GM04503 (cell line): ENCODE data around the gene B4GALT1.

Experiments
- DNase-seq: peaks from one replicate; pipeline ENCODE4 v3.0.0-alpha.2; 2012; ENCODE audit warnings: low read depth

The B4GALT1 gene, protein sequence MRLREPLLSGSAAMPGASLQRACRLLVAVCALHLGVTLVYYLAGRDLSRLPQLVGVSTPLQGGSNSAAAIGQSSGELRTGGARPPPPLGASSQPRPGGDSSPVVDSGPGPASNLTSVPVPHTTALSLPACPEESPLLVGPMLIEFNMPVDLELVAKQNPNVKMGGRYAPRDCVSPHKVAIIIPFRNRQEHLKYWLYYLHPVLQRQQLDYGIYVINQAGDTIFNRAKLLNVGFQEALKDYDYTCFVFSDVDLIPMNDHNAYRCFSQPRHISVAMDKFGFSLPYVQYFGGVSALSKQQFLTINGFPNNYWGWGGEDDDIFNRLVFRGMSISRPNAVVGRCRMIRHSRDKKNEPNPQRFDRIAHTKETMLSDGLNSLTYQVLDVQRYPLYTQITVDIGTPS

GRCh38 chr9:33167084-33167971 is at the start of gene B4GALT1:
Gene B4GALT1, minus strand, starts transcription at chr9:33167336. Its CDS starts 167 bp downstream, at chr9:33167169.
- DNase-seq = peak; percentile 70

DNA sequence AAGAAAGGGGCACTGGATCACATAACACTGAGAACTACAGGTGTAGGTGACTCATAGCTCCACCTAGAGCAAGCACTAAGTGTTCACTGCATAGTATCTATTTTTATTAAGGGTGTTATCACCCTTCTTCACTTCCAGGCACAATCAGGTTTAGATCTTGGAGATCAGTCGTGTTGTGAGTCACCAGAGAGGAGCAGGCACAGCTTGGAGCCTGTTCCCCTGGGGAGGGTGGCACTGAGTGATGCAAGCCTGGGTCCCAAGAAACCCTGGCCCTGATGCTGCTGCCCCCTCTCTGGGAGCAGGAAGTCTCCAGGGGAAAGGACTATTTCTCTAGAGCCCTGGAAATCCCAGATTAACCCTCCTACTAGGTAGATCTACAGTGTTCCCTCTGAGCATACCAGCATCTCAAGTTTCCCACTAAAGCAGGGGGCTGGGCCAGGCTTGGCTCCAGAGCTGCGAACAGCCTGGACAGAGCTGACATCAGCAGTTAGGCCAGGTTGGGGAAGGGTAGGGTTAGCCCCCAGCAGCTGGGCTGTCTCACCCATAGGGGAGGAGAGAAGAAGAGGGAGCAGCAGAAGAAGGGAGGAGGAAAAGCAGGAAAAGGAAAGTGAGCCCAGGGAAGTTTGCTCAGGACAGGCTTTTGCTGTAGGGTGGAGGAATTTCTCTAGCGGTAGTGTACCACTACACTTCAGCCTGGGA is 44.7 kb upstream of the B4GALT1 start:
- no peak for DNase-seq

- no peak for DNase-seq
Measured at GRCh38 chr9:33210006-33210715, 43.0 kb upstream of the B4GALT1 start.

- DNase-seq = no peak
Measured at GRCh38 chr9:33209394-33209793, 42.3 kb upstream of the B4GALT1 start.

DNA sequence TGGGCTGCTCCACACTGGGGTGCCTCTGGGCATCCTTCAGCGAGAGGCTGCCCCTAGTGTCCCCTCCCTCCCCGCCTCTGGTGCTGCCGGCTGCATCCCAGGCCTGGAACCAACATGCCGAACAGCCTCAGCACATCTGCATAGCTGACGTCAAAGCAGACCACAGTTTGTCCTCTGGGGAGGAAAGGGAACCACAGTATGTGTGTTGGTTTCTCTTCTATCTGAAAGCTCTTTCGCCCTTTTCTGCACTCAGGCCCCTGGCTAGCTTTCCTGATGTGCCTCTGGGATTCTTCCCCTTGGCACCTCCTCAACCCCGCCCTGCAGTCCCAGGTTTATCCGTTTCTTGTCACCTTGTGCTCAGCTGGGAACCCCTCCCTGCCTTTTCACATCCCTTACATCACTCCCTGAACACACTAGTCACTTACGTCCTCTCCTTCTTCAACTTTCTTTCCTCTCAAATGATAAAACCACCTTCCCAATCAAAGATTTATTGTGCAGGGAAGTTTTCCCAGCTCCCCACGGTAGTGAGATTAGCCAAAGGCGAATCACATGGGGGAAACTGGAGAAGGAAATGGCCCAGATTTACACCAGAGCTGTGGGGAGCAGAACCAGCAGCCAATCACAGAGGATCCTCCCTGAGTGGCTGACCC is 35.5 kb upstream of the B4GALT1 start:
- no peak for DNase-seq

GRCh38 chr9:33202018-33202417 is 34.9 kb upstream of the B4GALT1 start:
- no peak for DNase-seq

DNA sequence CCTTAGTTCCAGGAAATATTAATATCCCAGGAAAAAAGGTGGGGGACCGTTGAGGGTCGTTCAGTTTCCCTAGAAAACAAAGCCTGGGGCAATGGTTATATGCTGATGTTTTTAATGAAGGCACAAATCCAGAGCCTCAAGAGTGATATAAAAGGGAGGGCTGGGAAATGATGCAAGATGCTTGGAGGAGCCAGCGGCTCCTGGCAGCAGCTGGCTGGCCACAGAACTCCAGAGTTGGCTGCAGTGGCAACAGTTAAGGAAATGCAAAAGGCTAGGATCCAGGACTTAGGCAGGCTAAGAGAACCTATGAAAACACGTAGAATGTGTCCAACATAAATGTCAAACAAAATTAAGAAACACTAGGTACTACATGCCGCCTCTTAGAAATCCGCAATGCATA is 31.0 kb upstream of the B4GALT1 start:
- no peak for DNase-seq

GRCh38 chr9:33197279-33198152 is 30.4 kb upstream of the B4GALT1 start:
- no peak for DNase-seq

DNA sequence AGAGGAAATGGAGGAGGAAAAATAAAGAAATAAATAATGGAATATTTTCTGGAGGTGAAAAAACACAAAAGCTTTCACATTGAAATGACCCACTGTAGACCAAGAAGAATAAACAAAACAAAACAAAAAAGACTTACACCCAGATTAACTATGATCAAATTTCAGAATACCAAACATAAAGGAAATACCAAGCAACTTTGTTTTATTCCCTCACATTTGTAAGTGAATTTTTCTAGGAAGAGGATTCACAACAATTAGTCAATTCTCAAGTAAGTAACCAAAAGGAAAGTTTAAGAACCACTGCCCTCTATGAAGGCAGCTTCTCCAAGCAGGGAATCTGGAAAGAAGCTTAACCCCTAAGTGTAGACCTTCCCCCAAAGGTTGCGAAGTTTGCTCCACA is 29.6 kb upstream of the B4GALT1 start:
- no peak for DNase-seq

- no peak for DNase-seq
Measured at GRCh38 chr9:33193818-33194217, 26.7 kb upstream of the B4GALT1 start.

DNA sequence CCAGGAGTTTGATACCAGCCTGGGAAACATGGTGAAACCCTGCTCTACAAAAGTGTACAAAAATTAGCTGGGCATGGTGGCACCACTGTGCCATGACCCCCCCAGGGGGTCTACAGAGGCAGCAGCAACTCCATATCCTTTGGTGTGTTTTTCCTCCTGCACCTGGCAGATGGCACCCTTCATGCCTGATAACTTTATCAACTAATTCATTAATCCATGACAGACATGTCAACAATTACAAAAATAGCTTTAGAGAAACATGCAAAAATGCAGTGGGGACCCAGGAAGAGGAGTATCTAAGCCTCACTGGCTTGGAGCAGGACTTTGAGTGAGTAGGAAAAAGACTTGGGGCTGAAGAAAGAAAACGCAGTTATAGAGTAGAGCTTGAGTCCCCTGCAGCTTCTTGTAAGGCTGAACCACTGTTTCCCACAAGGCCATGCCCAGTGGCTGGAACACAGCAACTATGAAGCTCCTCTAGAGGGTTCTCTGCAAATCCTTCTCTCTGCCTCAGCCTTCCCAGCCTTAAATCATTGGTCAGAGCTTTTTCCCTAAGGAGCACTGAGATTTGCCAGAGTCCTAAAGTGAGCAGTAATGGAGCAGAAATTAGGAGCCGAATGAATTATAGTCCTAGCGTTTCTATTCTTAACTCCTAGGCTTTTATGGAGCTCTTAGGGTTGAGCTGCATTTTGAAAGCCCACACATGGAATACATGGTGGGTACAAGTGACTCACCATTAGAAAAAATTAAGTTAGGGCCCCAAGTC is 25.5 kb upstream of the B4GALT1 start:
- no peak for DNase-seq

DNA sequence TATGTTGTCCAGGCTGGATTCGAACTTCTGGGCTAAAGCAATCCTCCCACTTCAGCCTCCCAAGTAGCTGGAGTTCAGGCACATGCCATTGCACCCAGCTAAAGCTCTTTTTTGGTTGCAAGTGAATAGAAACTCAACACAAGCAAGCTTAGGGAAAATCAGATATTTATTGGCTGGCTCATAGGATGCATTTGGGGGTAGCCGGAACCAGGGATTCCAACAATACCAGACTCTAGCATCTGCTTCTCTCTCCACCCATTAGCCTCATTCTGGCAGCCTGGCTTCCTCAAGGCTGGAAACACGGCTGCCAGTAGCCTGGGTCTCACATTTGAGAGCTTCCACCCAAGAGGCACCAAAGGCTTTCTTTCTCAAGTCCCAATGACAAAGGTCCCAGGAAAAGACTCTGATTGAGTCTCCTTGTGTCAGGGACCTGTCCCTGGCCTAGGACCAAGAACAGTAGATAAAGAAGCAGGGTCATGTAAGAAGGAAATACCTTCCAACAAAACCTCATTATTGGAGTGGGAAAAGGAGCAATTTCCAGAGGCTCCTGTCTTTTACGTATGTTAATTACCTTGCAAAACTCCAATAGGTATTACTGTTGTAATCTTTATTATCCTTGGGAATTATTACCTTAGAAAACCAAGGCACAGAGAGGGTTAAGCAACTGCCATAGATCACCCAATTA is 23.0 kb upstream of the B4GALT1 start:
- no peak for DNase-seq

DNA sequence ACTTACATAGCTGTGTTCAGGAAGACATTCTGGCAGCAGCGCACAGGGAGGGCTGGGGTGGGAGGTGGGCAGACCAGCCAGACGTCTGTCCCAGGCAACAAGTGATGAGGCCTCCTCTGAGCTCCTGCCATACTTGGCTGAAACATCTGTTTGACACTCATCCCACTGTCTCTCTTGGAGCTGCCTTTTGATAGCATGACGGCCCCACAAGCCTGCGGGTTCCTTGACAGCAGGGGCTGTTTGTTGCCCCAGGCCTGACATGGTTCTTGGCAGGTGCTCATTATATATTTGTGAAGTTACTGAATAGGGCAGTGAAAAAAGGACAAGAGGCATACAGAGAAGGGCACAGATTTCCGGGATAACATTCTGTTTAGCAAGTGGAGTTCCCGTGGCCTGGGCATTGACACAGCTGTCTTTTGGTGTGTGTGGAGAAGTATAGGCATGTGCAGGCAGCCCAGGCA is 22.2 kb upstream of the B4GALT1 start:
- no peak for DNase-seq

DNA sequence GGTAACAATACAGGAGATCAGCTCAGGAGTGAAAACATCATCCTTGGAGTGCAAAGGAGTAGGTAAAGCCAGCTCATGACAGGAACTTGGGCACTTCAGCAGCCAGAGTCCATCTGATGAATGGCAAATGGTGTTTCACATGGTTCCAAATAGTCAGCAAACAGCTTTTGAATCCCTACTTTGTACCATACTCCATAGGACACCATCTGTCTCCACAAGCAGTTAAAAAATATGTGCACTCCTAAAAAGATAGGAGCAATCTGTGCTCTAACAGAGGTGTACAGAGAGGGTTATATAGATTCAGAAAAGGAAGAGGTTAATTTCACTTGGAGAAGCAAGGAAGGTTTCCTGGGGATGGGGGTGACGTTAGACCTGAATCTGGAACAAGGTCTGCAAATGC is 21.6 kb upstream of the B4GALT1 start:
- DNase-seq = no peak

DNA sequence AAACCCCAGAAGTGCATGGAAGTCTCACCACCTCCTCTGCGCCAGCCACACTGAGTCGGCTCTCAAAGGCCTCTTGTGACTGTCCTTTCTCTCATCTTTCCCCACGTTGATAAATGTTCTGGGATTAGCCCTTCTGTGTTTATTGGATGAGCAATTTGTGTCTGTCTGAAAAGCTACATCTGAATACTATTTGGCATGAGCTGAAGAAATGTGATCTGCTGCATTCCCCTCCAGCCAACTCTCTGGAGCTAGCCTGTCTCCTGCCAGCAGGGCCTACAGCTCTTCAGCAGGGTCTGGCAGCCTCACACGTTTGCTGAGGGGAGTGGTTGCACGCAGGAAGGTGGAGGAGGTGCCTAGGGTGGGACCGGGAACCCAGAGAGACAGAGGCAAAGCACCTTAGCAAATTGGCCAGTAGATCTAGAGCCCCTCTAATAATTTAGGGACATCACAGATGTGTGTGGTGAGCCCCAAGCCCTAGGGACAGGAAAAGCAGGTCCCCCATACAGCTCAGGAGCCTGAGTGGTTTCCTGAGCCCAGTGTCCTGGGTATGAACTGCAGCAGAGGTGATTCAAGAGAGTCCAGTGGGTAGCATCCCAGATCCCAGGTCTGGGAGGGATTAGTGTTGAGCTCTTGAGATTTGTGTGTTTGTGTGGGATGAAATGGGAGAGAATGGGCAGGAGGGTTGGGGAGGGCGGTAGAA is 20.5 kb upstream of the B4GALT1 start:
- peak; percentile 78 for DNase-seq

- no peak for DNase-seq
Measured at GRCh38 chr9:33186457-33187168, 19.5 kb upstream of the B4GALT1 start.

GRCh38 chr9:33185858-33186257 is 18.7 kb upstream of the B4GALT1 start:
- no peak for DNase-seq

DNA sequence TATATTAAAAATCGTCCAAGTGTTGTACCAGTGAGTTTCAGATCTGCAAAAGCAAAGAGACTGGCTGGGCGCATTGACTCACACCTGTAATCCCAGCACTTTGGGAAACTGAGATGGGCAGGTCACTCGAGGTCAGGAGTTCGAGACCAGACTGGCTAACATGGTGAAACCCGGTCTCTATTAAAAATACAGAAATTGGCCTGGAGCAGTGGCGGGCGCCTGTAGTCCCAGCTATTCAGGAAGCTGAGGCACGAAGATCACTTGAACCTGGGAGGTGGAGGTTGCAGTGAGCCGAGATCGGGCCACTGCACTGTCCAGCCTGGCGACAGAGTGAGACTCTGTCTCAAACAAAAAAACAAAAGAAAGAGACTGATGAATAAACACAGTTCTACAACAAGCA is 18.3 kb upstream of the B4GALT1 start:
- DNase-seq = no peak
